ENCODE results near the gene TUT1.
"Not testable (repeated sequence)": the region's sequence is repeated elsewhere in the genome, so short reads cannot be mapped to it uniquely, and the experiment has no call there.

DNA sequence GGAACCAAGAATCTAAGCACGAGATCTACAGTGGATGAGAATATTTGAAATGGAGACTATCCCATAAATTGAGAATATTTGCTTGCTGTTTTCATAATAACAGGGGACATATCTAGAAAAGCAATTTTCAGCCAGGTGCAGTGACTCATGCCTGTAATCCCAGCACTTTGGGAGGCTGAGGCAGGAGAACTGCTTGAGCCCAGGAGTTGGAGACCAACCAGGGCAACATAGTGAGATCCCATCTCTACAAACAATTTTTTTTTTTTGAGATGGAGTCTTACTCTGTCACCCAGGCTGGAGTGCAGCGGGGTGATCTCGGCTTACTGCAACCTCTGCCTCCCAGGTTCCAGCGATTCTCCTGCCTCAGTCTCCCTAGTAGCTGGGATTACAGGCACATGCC lies 9.6 kb downstream of the TUT1 start:
- TF ChIP-seq, protein P1, sequence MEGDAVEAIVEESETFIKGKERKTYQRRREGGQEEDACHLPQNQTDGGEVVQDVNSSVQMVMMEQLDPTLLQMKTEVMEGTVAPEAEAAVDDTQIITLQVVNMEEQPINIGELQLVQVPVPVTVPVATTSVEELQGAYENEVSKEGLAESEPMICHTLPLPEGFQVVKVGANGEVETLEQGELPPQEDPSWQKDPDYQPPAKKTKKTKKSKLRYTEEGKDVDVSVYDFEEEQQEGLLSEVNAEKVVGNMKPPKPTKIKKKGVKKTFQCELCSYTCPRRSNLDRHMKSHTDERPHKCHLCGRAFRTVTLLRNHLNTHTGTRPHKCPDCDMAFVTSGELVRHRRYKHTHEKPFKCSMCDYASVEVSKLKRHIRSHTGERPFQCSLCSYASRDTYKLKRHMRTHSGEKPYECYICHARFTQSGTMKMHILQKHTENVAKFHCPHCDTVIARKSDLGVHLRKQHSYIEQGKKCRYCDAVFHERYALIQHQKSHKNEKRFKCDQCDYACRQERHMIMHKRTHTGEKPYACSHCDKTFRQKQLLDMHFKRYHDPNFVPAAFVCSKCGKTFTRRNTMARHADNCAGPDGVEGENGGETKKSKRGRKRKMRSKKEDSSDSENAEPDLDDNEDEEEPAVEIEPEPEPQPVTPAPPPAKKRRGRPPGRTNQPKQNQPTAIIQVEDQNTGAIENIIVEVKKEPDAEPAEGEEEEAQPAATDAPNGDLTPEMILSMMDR (IDR thresholded peaks at IDR 0.05): not testable (repeated sequence)
- TF ChIP-seq POLR2AphosphoS5 (IDR thresholded peaks at IDR 0.05; ENCODE audit: low read depth, low read length): not testable (repeated sequence)

All from Panc1 (cell line).